HFF-Myc (cell line): ENCODE results near the gene BACH2.
"Not testable (repeated sequence)": the region's sequence is repeated elsewhere in the genome, so short reads cannot be mapped to it uniquely, and the experiment has no call there.

Experiments used
- DNase-seq: peaks from one replicate; pipeline ENCODE4 v3.0.0-alpha.2; 2011; ENCODE audit warnings: low read depth; ENCODE audit errors: extremely low read depth
- H3K4me3 ChIP-seq: replicated peaks from 2 replicates; pipeline ENCODE4 v1.5.1; 2011; ENCODE audit warnings: low read depth, mild to moderate bottlenecking, control low read depth, low read length
- CTCF ChIP-seq: IDR thresholded peaks from 2 replicates; pipeline ENCODE4 v1.5.1; 2012; ENCODE audit warnings: mild to moderate bottlenecking, low read depth, low read length, control low read depth; ENCODE audit errors: missing control alignments

BACH2 gene

DNA sequence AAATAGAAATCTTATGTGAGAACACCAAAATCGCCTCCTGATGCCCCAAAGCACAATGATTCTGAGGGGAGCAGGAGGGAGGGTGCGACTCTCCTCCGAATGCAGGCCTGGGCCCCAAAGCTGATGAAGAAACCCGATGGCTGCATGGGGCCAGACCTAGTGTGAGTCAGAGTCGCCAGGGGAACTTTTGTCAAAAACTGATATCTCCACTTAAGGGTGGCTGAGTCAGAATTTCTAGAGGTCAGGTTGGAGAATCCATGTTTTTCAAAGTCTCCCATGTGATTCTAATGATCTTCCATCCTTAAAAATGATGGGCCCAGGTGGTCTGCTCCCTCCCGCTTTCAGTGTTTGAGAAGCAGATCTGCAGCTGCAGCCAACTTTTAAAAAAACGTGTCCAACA, 172.8 kb downstream of the BACH2 start:
- H3K4me3 ChIP-seq, result no peak overlapping the region
- TF ChIP-seq CTCF, result no peak
- DNase-seq, result no peak

- no peak for TF ChIP-seq CTCF
- DNase-seq, result no peak
- no peak overlapping the region for H3K4me3 ChIP-seq
Observed at GRCh38 chr6:90121982-90122381, 174.7 kb downstream of the BACH2 start.

DNA sequence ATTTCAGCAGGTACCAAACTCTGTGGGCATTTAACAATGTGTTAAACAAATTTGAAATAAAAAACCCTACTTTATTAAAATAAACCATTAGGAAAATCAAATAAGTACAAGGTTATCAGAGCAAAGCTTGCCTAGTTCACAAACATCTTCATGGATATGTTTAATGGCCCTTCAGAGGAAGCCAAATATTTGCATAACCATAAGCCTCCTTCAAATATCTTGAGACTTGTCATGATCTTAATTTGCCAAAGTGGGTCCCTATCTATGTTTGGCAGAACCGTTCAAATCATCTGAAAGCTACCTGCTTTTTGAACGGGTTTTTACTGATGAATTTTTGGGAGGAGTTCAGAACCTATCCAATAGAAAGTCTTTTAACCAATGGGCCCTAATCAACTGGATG, 176.3 kb downstream of the BACH2 start:
- TF ChIP-seq CTCF, result no peak
- no peak for DNase-seq
- H3K4me3 ChIP-seq, result no peak overlapping the region

- H3K4me3 ChIP-seq, result no peak overlapping the region
- TF ChIP-seq CTCF, result no peak
- no peak for DNase-seq
Observed at GRCh38 chr6:90119618-90120017, 177.0 kb downstream of the BACH2 start.

DNA sequence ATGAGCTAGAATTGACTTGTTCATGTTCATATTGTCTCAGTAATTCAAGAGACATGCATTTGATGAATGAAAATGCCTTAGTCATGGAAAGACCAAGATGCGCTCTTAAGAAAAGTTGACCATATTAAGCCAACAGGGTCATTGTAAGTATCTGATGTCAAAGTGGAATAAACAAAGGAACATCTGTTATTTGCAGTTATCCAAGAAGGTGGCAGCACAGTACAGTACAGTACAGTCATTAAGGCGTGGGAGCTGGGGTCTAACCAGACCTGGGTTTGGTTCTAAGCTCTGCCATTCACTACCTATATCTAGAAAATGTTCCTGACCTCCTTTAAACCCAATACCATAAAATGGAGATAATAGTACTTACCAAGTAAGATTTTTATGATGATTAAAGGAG, 178.1 kb downstream of the BACH2 start:
- no peak for TF ChIP-seq CTCF
- no peak for DNase-seq

DNA sequence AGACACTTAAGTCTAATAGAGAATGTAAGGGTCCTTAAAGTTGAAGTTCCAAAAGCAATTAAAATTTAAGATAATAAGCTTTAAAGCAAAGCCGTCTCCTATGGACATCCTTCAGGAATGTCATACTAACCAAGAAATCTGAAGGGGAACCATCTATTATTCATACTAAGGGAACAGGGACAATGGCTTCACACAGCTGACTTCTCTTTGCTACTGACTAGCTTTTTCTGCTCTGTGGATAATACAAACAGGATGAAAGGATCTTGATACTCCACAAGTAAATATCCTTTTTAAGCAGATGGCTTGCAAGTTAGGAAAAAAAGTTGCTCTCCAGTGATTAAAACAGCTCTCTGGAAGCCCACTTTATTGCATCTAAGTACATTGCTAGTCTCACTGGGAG, 178.6 kb downstream of the BACH2 start:
- DNase-seq, result no peak
- H3K4me3 ChIP-seq, result no peak overlapping the region
- TF ChIP-seq CTCF, result no peak

More for the DNA sequence above, 178.1 kb downstream of the BACH2 start:
- no peak overlapping the region for H3K4me3 ChIP-seq

DNA sequence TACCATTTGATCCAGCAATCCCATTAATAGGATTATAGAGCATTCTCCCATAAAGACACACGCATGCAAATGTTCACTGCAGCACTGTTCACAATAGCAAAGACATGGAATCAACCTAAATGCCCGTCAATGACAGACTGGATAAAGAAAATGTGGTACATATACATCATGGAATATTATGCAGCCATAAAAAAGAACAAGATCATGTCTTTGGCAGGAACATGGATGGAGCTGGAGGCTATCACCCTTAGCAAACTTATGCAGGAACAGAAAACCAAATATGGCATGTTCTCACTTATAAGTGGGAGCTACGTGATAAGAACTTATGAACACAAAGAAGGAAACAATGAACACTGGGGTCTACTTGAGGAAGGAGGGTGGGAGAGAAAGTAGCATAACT, 180.5 kb downstream of the BACH2 start:
- not testable (repeated sequence) for DNase-seq, H3K4me3 ChIP-seq
